WERI-Rb-1 (cell line): ENCODE results near the gene ATP10D.
A peak's percentile ranks its signal among the peaks of the same experiment; 100 is the strongest.

Experiments
- DNase-seq: peaks from one replicate; pipeline ENCODE4 v3.0.0-alpha.2; 2020
- H3K27ac ChIP-seq: fragments of 250-450 bp; sonication (Bioruptor Pico); 2 replicates; pipeline ENCODE4 v1.5.1; 2020; ENCODE audit warnings: mild to moderate bottlenecking, moderate library complexity
- H3K27me3 ChIP-seq: fragments of 250-450 bp; sonication (Bioruptor Pico); 2 replicates; pipeline ENCODE4 v1.5.1; 2021; ENCODE audit warnings: mild to moderate bottlenecking, low read depth, moderate library complexity; ENCODE audit not compliant: insufficient read depth, severe bottlenecking
- H3K36me3 ChIP-seq: fragments of 250-450 bp; sonication (Bioruptor Pico); 2 replicates; pipeline ENCODE4 v1.5.1; 2020; ENCODE audit warnings: mild to moderate bottlenecking, moderate library complexity
- H3K4me3 ChIP-seq: 2 replicates; pipeline ENCODE4 v1.5.1; 2011; ENCODE audit warnings: low read depth, mild to moderate bottlenecking, control low read depth, low read length
- H3K9me3 ChIP-seq: fragments of 250-450 bp; sonication (Bioruptor Pico); 2 replicates; pipeline ENCODE4 v1.5.1; 2021; ENCODE audit warnings: mild to moderate bottlenecking, moderate library complexity; ENCODE audit not compliant: severe bottlenecking
- CTCF ChIP-seq: IDR thresholded peaks from 2 replicates; pipeline ENCODE4 v1.5.1; 2011; ENCODE audit warnings: low read depth, mild to moderate bottlenecking, control low read depth, inconsistent platforms, low read length

Gene ATP10D

GRCh38 chr4:47488706-47489105 is 3.6 kb downstream of the ATP10D start:
- H3K9me3 ChIP-seq = no peaks in the 10 kb centered on the region
- TF ChIP-seq CTCF = no peak
- H3K27ac ChIP-seq = no peak overlapping the region
- no peaks in the 10 kb centered on the region for H3K36me3 ChIP-seq
- no peak for DNase-seq
- H3K27me3 ChIP-seq = no peaks in the 10 kb centered on the region
- H3K4me3 ChIP-seq = no peak overlapping the region

- Histone ChIP-seq H3K4me3 (no peak overlapping the region), H3K27ac (no peak overlapping the region), H3K27me3 (no peaks in the 10 kb centered on the region), H3K9me3 (no peaks in the 10 kb centered on the region), H3K36me3 (no peaks in the 10 kb centered on the region)
- peak; percentile 17 for DNase-seq
- TF ChIP-seq CTCF = peak; percentile 63
Measured at GRCh38 chr4:47490550-47490949, 5.5 kb downstream of the ATP10D start.

- H3K27me3 ChIP-seq = no peaks in the 10 kb centered on the region
- DNase-seq = no peak
- H3K27ac ChIP-seq = no peak overlapping the region
- no peak overlapping the region for H3K4me3 ChIP-seq
- H3K36me3 ChIP-seq = no peaks in the 10 kb centered on the region
- H3K9me3 ChIP-seq = no peaks in the 10 kb centered on the region
- TF ChIP-seq CTCF = no peak
Measured at GRCh38 chr4:47493238-47494123, 8.4 kb downstream of the ATP10D start.

GRCh38 chr4:47494124-47494430 is 9.0 kb downstream of the ATP10D start:
- H3K36me3 ChIP-seq = no peaks in the 10 kb centered on the region
- TF ChIP-seq CTCF = no peak
- H3K27me3 ChIP-seq = no peaks in the 10 kb centered on the region
- no peak overlapping the region for H3K27ac ChIP-seq
- no peak for DNase-seq
- H3K9me3 ChIP-seq = no peaks in the 10 kb centered on the region
- no peak overlapping the region for H3K4me3 ChIP-seq

- no peak for TF ChIP-seq CTCF
- H3K36me3 ChIP-seq = no peaks in the 10 kb centered on the region
- no peaks in the 10 kb centered on the region for H3K9me3 ChIP-seq
- no peak overlapping the region for H3K27ac ChIP-seq
- no peak for DNase-seq
- H3K27me3 ChIP-seq = no peaks in the 10 kb centered on the region
- H3K4me3 ChIP-seq = no peak overlapping the region
Measured at GRCh38 chr4:47498899-47499298, 13.8 kb downstream of the ATP10D start.

- Histone ChIP-seq H3K27ac (no peak overlapping the region), H3K4me3 (no peak overlapping the region), H3K9me3 (no peaks in the 10 kb centered on the region), H3K36me3 (no peaks in the 10 kb centered on the region), H3K27me3 (no peaks in the 10 kb centered on the region)
- no peak for DNase-seq
- no peak for TF ChIP-seq CTCF
Measured at GRCh38 chr4:47499700-47500099, 14.6 kb downstream of the ATP10D start.
